Activated CD4-positive, alpha-beta T cell treated with anti-CD3 and anti-CD28 coated beads, Interleukin-2, amount 10 ng/mL, durations not matched to agents 7 days and 5 days (primary cell): ENCODE data around the gene LHX1. TPM values are rescaled to one million over a fixed set of nuclear protein-coding genes. Genes with fewer than 3 reads are reported as not detected.
A peak's percentile ranks its signal among the peaks of the same experiment; 100 is the strongest.

ENCODE experiments used
- CTCF ChIA-PET: fragments of 350-600 bp; sonication (Branson Sonifier 250); formaldehyde crosslinking; loops from one replicate; lab custom pipeline; 2021; ENCODE audit warnings: antibody characterized with exemption; lab: Charles Lee
- POLR2A ChIA-PET: fragments of 350-600 bp; sonication (Branson Sonifier 250); formaldehyde crosslinking; loops from one replicate; lab custom pipeline; 2021; ENCODE audit warnings: antibody characterized with exemption; lab: Charles Lee
- DNase-seq: peaks from one replicate; pipeline ENCODE4 v3.0.0-alpha.2; 2020
- H3K27ac Mint-ChIP-seq: one replicate; pipeline ENCODE4 v1.8.0; 2021; ENCODE audit warnings: mild to moderate bottlenecking, moderate library complexity, mixed read lengths
- H3K27me3 Mint-ChIP-seq: one replicate; pipeline ENCODE4 v1.8.0; 2021; ENCODE audit warnings: mixed read lengths
- H3K36me3 Mint-ChIP-seq: one replicate; pipeline ENCODE4 v1.8.0; 2021; ENCODE audit warnings: low read depth, mixed read lengths
- H3K4me1 Mint-ChIP-seq: one replicate; pipeline ENCODE4 v1.8.0; 2021; ENCODE audit warnings: mixed read lengths
- H3K4me3 Mint-ChIP-seq: one replicate; pipeline ENCODE4 v1.8.0; 2021; ENCODE audit warnings: mild to moderate bottlenecking, moderate library complexity, mixed read lengths
- H3K9me3 Mint-ChIP-seq: one replicate; pipeline ENCODE4 v1.8.0; 2021; ENCODE audit warnings: mixed read lengths
- total RNA-seq, 2 experiments: library from RNA; stranded (reverse); gene quantifications; one replicate each; pipeline ENCODE4 v1.2.3, GENCODE V29; 2021

LHX1 gene
- total RNA-seq, 2 experiments from 2014 or later, result not detected

DNA sequence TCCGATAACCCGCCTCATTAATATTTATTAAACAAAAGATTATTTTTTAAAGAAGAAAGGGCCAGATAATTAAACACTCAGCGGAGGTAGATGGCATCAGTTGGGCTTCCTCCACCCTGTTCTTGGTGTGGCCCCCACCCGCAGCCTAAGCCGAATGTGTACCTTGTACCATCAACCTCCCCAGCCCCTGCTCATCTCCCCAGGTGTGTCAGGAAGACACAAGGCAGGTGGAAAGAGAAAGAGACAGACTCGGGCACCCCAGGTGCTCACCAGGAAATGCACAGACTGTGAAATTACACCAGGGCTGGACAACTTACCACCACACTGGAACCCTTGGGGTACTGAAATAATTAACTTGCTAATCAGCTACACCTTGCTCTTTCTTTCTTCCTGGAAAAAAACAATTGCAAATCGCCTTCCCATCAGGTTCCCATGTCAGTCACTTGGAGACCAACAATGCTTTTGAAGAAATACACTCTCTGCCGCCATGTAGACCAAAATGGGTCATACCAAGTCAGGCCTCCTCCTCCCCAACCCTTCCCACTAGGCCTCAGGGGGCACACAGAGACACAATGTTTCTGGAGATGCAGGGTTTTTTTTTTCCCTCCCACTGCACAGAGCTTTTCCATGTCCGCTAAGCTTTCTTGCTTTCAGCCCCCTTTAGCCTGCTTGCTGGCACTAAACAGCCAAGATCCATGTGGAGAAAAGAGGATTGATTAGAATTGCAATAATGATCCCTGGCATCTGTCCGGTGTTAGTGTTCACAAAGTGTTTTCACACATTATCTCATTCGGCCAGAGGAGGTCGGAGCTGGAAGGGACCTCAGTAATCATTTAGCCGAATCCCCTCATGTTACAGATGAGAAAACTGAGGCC lies 8.6 kb upstream of the LHX1 start:
- CTCF ChIA-PET, result interaction anchor here (1.1 kb wide), 1 partner anchor 9 kb away, joined by 3 read pairs; the partner anchor contains the start of gene LHX1
- Mint-ChIP-seq H3K27me3 (peaks cover 71% of the 10 kb centered on the region), H3K4me3 (no peak overlapping the region), H3K4me1 (peaks cover 26% of the 10 kb centered on the region), H3K27ac (no peak overlapping the region), H3K9me3 (no peaks in the 10 kb centered on the region), H3K36me3 (peaks cover 2% of the 10 kb centered on the region)
- no peak for DNase-seq
- POLR2A ChIA-PET, result no interaction called here

DNA sequence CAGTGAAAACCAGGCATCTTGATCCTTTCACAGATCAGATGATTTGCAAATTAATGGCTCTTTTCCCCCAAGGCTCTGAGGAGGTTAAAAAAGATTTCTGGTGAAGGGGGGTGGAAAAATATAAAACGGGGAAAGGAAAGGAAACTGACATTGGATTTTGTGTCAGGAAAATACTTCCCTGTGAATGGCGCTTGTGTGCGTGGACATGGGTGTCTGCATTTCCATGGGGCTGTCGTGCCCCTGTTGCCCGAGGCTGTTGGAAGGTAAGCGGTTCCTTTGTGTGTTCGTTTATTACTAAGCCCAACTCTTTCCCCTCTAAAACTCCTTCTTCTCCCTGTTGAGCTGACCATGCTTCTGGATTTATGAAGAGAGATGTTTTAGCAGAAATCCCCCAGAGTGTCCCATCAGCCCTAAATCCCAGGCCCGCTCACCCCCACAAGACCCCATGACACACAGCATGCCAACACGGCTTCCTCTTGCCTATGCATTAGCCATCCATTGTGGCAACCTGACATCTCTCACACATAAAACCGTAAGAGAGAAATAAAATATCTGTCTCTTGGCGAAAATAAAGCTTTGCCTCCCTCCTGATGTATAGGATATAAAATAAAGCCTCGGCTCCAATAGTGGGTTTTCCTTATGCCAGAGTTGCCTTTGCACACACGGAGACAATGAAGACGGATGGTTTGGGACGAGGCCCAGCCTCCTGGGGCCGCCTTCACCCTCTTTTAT lies 7.3 kb upstream of the LHX1 start:
- Mint-ChIP-seq H3K27ac (no peak overlapping the region), H3K4me3 (no peak overlapping the region), H3K36me3 (peaks cover 6% of the 10 kb centered on the region), H3K9me3 (no peaks in the 10 kb centered on the region), H3K27me3 (peaks cover 80% of the 10 kb centered on the region), H3K4me1 (peaks cover 34% of the 10 kb centered on the region)
- DNase-seq, result no peak
- ChIA-PET CTCF (interaction anchor here (1.0 kb wide), 1 partner anchor 11 kb away, joined by 4 read pairs; no protein-coding TSS in a partner anchor), POLR2A (no interaction called here)

DNA sequence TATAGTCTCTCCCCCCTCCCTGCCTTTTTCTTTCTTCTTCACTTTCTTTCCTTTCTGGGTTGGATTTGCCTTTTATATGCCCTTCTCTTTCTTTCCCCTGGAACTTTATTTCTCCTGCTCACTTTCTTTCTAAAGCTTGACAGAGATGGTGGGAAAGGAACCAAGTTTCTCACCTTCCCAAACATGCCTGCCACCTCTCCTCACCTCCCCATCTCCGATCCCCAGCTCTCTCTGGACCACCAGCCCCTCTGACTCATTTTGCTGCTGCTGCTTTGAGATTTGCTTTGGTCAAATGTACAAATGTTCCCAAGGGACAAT lies 6.7 kb upstream of the LHX1 start:
- ChIA-PET CTCF (interaction anchor here (0.7 to 1.0 kb wide), 2 partner anchors 11 to 66 kb away, joined by 3 to 4 read pairs; no protein-coding TSS in a partner anchor), POLR2A (no interaction called here)
- peaks cover 39% of the 10 kb centered on the region for H3K4me1 Mint-ChIP-seq
- peaks cover 85% of the 10 kb centered on the region for H3K27me3 Mint-ChIP-seq
- H3K4me3 Mint-ChIP-seq, result no peak overlapping the region
- no peaks in the 10 kb centered on the region for H3K9me3 Mint-ChIP-seq
- no peak overlapping the region for H3K27ac Mint-ChIP-seq
- H3K36me3 Mint-ChIP-seq, result peaks cover 6% of the 10 kb centered on the region
- DNase-seq, result no peak

DNA sequence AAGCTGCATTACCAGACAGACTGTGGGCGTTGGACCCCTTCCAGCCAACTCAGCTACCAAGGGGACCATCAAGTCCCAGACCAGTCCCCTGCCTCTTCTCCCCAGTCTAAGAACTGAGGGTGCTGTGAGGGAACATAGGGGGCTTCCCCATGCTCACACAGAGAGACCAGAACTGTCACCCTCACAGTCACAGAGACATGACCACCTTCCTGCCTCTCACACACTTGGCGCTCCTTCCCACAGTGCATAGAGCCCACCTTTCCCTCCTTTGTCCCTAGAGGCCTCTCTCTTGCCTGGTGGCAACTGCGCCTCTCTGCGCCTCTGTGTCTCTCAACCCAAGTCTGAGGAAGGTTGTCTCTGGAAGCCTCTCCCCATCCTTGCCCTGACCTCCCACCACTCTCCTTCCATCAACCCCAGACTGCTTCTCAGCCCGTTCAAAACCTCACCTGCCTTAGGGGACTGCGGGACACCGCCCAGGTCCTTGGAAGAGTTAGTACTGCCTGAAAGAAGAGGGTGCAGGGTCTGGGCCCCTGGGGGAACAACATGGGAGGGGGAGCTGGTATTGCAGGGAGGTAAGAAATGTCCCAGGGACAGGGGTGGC lies 6.1 kb upstream of the LHX1 start:
- CTCF ChIA-PET, result interaction anchor here (0.5 to 1.0 kb wide), 3 partner anchors 12 to 66 kb away, joined by 3 to 4 read pairs (median 3); no protein-coding TSS in a partner anchor
- POLR2A ChIA-PET, result interaction anchor here (0.6 kb wide), 1 partner anchor 116 kb away, joined by 3 read pairs; no protein-coding TSS in a partner anchor
- H3K27me3 Mint-ChIP-seq, result peaks cover 91% of the 10 kb centered on the region
- H3K27ac Mint-ChIP-seq, result no peak overlapping the region
- H3K9me3 Mint-ChIP-seq, result no peaks in the 10 kb centered on the region
- no peak overlapping the region for H3K4me3 Mint-ChIP-seq
- H3K36me3 Mint-ChIP-seq, result peaks cover 6% of the 10 kb centered on the region
- H3K4me1 Mint-ChIP-seq, result peaks cover 45% of the 10 kb centered on the region
- no peak for DNase-seq

DNA sequence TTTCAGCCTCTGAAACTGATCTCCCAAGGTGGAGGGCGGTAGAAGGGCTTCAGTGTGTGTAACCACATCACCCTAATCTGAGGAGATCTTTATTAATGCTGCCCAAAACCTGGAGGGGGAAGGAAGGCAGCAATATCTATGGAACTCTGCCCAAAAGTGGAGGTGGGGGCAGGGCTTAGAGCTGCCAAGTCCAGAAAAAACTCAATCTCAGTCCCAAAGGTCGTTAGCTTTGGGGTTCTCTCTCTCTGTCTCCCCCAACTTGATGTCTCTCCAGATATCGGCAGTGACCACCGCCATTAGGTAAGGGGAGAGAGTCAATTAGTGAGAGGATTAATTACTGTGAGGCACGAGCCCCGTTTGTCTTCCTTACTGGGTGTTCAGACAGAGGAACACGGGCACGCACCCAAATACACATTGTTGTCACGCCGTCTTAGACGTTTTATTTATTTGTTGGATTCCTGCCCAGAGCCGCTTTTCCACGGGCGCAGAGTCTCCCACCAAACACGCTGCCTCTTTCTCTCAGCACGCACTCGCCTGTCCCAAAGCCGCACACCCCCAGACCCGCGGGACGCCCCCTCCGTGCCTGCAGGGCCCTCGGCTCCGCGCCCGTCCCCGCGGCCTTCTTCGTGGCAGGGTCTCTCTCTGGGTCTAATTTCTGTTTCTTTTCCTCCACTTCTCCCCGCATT lies 5.4 kb upstream of the LHX1 start:
- Mint-ChIP-seq H3K36me3 (peaks cover 6% of the 10 kb centered on the region), H3K4me1 (peaks cover 50% of the 10 kb centered on the region), H3K4me3 (peak overlapping the region; percentile 14), H3K27ac (no peak overlapping the region), H3K27me3 (peaks cover 92% of the 10 kb centered on the region), H3K9me3 (no peaks in the 10 kb centered on the region)
- ChIA-PET CTCF (interaction anchor here (0.5 kb wide), 1 partner anchor 15 kb away, joined by 3 read pairs; no protein-coding TSS in a partner anchor), POLR2A (no interaction called here)
- no peak for DNase-seq

DNA sequence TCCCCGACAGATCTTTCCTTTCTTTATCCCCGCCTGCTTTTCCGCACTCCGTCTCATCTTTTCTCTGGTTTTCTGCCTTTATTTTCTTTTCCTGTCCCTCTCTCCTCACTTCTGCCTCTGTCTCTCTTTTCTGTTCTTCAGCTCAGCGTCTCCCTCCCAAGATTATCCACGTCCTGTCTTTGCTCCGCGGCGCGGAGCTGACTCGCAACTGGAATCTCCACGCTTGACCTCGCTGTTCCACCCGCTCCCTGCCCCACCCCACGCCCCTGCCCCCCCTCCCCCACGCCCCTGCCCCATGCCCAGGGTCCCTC lies 4.9 kb upstream of the LHX1 start:
- H3K4me3 Mint-ChIP-seq, result peak overlapping the region; percentile 14
- H3K4me1 Mint-ChIP-seq, result peaks cover 55% of the 10 kb centered on the region
- peaks cover 94% of the 10 kb centered on the region for H3K27me3 Mint-ChIP-seq
- no peak overlapping the region for H3K27ac Mint-ChIP-seq
- DNase-seq, result no peak
- peaks cover 6% of the 10 kb centered on the region for H3K36me3 Mint-ChIP-seq
- no peaks in the 10 kb centered on the region for H3K9me3 Mint-ChIP-seq
- CTCF ChIA-PET, result no interaction called here
- POLR2A ChIA-PET, result no interaction called here

DNA sequence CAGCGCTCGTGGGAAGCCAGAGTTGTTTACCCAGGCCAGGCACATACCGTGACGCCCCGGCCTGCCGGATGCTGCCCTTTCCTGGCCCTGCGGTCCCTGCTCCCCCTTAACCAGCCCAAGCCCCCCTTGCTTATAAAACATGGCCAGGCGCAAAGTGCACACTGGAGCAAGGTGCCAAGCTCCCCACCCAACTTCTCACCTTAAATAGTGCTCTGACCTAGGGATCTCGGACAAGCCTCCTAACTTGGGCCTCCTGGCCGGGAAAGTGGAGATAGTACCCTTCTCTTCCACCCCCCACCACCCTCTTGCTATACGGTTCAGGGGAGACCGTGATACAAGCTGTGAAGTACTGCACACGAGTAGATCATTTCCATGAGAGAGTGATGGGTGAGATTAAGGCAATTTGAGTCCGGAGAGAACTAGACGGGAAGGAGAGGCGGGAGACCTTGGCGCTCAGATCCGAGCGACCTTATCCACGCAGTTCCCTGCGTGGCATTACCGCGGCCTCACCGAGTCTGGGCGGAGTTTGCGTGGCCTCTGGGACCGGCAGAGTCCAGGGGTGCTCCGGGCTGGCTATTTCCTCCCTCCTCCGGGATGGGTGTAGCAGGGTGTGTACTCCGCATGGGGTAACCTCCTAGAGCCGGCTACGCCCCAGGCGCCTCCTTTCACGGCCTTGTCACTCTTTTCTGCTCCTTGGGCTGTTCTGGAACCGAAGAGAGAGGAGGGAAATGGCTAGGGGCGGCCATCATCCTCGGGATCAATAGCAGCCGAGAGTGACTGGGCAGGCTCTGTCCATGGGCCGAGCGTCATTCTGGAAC lies 4.4 kb upstream of the LHX1 start:
- ChIA-PET POLR2A (no interaction called here), CTCF (interaction anchor here (1.5 kb wide), 1 partner anchor 13 kb away, joined by 6 read pairs; no protein-coding TSS in a partner anchor)
- Mint-ChIP-seq H3K4me3 (no peak overlapping the region), H3K4me1 (peaks cover 57% of the 10 kb centered on the region), H3K9me3 (no peaks in the 10 kb centered on the region), H3K36me3 (peaks cover 6% of the 10 kb centered on the region), H3K27me3 (peaks cover 94% of the 10 kb centered on the region), H3K27ac (peak overlapping the region; percentile 42)
- no peak for DNase-seq

DNA sequence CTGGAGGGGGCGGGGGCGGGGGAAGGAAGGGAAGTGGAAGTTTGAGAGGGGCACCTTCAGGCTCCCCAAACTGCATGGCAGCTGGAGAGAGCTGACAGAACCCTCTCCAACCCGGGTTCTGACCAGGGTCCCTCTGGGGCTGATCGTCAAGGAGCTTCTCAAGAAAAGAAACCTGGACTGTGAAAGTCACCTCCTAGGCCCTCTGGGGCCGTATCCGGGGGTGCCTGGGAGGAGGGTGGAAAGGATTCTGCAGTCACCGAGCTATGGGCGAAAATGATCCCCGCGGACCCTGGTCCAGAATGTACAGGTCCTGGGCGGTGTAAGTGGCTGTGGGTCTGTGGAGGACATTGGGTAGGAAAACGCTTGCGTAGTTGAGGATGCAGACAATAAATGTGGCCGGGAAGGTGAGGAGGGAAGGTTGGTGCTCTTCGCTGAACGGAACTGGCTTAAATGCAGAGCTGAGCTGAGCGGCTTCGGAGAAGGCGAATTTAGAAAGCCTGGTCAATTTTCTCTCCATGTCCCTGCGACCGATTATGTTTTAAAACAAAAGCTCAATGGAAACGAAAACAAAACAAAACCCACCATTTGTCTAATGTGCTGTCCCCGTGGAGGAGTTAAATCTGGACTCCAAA lies 3.6 kb upstream of the LHX1 start:
- Mint-ChIP-seq H3K27me3 (peaks cover 94% of the 10 kb centered on the region), H3K36me3 (peaks cover 9% of the 10 kb centered on the region), H3K27ac (peak overlapping the region; percentile 80), H3K4me3 (peak overlapping the region; percentile 47), H3K9me3 (no peaks in the 10 kb centered on the region), H3K4me1 (peaks cover 56% of the 10 kb centered on the region)
- ChIA-PET CTCF (interaction anchor here (1.0 to 1.5 kb wide), 2 partner anchors 12 to 14 kb away, joined by 3 to 6 read pairs; no protein-coding TSS in a partner anchor), POLR2A (no interaction called here)
- no peak for DNase-seq

DNA sequence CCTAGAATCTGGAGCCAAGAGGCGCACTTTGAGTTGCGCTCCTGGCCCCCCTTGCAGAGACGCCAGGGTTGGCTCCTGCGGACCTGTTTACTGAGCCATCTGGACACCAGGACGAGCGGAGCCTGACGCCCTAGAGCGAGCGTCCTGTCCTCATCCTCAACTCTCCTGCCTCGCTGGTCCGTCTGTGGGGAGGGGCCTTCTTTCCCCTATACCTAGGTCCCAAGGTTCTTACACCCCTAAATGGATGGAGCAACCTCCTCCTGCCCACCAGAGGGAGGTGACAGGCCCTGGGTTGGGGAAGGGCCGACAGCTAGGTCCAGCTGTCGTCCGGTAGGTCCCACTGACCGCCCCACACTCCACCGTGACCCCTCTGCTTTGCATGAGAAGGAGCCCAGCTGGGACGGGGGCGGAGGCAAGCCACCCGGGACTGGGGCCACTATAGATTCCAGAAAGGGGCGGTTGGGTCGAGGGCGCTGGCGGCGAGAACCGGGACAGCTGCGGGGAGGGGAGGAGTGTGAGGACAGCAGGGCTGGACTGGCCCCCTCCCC lies 3.1 kb upstream of the LHX1 start:
- ChIA-PET CTCF (interaction anchor here (1.0 to 1.5 kb wide), 2 partner anchors 11 to 13 kb away, joined by 3 to 6 read pairs; no protein-coding TSS in a partner anchor), POLR2A (no interaction called here)
- peak overlapping the region; percentile 80 for H3K27ac Mint-ChIP-seq

DNA sequence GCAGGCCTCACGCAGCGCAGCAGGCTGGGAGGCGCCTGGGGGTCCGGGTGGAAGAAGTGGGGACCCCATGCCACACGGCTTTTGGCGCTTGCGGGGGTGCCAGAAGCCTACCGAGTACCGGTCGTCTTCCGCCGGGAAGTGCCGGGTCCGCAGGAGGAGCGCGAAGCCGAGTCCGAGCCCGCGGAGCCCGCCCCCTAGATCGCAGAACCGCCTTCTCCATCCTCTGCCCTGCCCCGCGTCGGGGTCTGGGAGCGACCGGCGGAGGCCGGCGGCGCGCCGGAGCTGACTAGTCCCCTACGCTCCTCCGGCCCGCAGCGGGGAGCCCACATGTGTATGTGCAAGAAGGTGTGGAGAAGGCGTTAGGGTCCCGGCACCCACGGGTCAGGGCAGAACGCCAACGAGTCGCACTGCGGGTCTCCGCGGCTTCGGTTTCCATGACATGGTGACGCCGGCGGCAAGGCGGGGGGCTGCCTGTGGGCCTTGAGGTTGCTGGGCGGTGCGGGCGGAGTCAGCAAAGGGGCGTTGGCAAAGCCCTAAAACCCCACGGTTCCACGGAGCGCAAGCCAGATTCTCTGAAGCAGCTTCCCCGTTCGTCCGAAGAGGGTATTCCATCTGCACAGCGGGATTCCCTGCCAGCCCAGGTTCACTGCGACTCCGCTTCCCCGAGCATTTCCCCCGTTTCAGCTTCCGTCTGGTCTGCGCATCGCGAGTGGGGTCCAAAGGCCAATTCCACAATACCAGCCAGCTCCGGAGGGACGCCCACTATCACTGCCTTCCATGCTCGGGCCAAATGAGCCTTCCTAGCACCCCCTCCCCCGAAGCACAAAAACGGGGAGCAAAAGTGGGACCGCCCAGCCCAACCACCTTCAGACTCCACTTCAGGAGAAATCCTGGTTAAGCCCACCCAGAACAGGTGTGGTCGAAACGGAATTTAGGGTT lies 2.3 kb upstream of the LHX1 start:
- CTCF ChIA-PET, result no interaction called here
- Mint-ChIP-seq H3K27me3 (peaks cover 91% of the 10 kb centered on the region), H3K27ac (peak overlapping the region; percentile 68), H3K4me3 (peak overlapping the region; percentile 51), H3K36me3 (peaks cover 12% of the 10 kb centered on the region), H3K9me3 (no peaks in the 10 kb centered on the region), H3K4me1 (peaks cover 58% of the 10 kb centered on the region)
- no peak for DNase-seq
- POLR2A ChIA-PET, result no interaction called here

More for the DNA sequence above, 3.1 kb upstream of the LHX1 start:
- Mint-ChIP-seq H3K9me3 (no peaks in the 10 kb centered on the region), H3K36me3 (peaks cover 12% of the 10 kb centered on the region), H3K27me3 (peaks cover 94% of the 10 kb centered on the region), H3K4me1 (peaks cover 55% of the 10 kb centered on the region), H3K4me3 (peak overlapping the region; percentile 47)
- DNase-seq, result no peak
